Activated CD8-positive, alpha-beta T cell treated with anti-CD3 and anti-CD28 coated beads, Interleukin-2, amount 10 ng/mL, durations not matched to agents 7 days and 5 days (primary cell): Measurements from ENCODE around the gene IL1RAPL1. TPM values are rescaled to one million over a fixed set of nuclear protein-coding genes. Genes with fewer than 3 reads are reported as not detected.

Experiments used
- ATAC-seq: fragments of 150-1000 bp; cut with Tn5 transposase; one replicate; pipeline ENCODE4 v1.10.0; 2021; ENCODE audit warnings: moderate library complexity
- CTCF ChIA-PET: fragments of 350-600 bp; sonication (Branson Sonifier 250); formaldehyde crosslinking; loops from one replicate; lab custom pipeline; 2021; ENCODE audit warnings: antibody characterized with exemption; lab: Charles Lee
- POLR2A ChIA-PET: fragments of 350-600 bp; sonication (Branson Sonifier 250); formaldehyde crosslinking; loops from one replicate; lab custom pipeline; 2021; ENCODE audit warnings: antibody characterized with exemption; lab: Charles Lee
- DNase-seq: peaks from one replicate; pipeline ENCODE4 v3.0.0-alpha.2; 2020
- H3K27ac Mint-ChIP-seq: one replicate; pipeline ENCODE4 v1.8.0; 2021; ENCODE audit warnings: mild to moderate bottlenecking, mixed read lengths
- H3K27me3 Mint-ChIP-seq: one replicate; pipeline ENCODE4 v1.8.0; 2021; ENCODE audit warnings: low read depth, mixed read lengths
- H3K36me3 Mint-ChIP-seq: one replicate; pipeline ENCODE4 v1.8.0; 2021; ENCODE audit warnings: low read depth, mixed read lengths
- H3K4me1 Mint-ChIP-seq: one replicate; pipeline ENCODE4 v1.8.0; 2021; ENCODE audit warnings: low read depth, mixed read lengths
- H3K4me3 Mint-ChIP-seq: one replicate; pipeline ENCODE4 v1.8.0; 2021; ENCODE audit warnings: mild to moderate bottlenecking, mixed read lengths
- H3K9me3 Mint-ChIP-seq: one replicate; pipeline ENCODE4 v1.8.0; 2022; ENCODE audit warnings: mixed read lengths; ENCODE audit not compliant: insufficient read depth
- total RNA-seq, 2 experiments: library from RNA; stranded (reverse); gene quantifications; one replicate each; pipeline ENCODE4 v1.2.3, GENCODE V29; 2021

The IL1RAPL1 gene
- total RNA-seq, result not detected

DNA sequence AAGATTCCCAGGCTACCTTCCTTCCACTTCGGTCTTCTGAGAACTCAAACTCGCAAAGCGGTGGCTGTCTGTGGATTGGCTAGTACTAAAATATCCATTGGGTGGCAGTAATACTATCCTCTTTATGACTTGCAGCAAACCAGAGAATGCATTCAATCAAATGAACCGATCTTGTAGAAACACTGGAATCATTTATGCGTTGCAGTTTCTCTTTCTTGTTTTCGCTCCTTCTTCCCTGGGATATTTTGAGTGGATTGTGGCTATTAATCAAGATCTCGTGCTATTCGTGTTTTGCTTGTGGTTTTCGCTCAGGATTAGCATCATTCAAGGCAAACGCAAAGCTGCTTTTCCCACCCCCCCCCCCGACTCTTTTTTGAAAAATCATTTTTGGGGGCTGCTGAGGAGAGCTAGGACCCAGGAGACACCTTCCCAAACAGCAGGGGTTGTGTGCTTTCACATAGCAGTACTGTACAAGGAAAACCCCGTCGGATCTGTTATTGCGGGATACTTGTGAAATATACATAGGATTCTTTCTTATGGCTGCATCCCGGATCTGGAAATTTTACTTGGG, at the start of gene IL1RAPL1:
Gene IL1RAPL1 (plus strand): TSS at position 466 of the 571 bp plus-strand sequence.
- Mint-ChIP-seq H3K4me3 (no peak within 1 kb of the TSS), H3K27ac (no peak within 1 kb of the TSS), H3K4me1 (no peaks in the 10 kb centered on the region), H3K36me3 (no peaks in the 10 kb centered on the region), H3K27me3 (no peaks in the 10 kb centered on the region), H3K9me3 (no peaks in the 10 kb centered on the region)
- ATAC-seq (no peak), DNase-seq (no peak)
- ChIA-PET CTCF (no interaction called here), POLR2A (no interaction called here)

DNA sequence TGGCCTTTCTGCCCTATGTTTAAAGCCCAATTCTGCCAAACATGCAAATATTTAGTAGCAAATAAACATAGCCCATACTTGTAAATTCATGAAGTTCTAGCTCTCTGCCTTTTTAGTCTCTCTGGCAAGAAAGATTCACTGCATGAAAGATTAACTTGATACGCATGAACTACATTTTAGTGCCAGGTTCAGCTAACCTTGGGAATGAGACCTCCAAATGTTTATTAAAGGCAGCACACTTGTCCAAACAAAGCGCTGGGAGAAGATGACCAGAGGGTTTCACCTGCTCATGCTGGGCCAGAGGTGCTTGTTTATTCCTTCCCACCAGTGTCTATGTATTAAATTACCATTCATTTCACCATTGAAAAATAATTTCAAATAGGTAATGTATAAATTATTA, 44.5 kb upstream of the IL1RAPL1 start:
- no peak for ATAC-seq
- no peak for DNase-seq
- no peaks in the 10 kb centered on the region for H3K9me3 Mint-ChIP-seq
- no peak overlapping the region for H3K27ac Mint-ChIP-seq
- POLR2A ChIA-PET, result no interaction called here
- CTCF ChIA-PET, result no interaction called here
- H3K36me3 Mint-ChIP-seq, result no peaks in the 10 kb centered on the region
- no peaks in the 10 kb centered on the region for H3K4me1 Mint-ChIP-seq
- no peak overlapping the region for H3K4me3 Mint-ChIP-seq
- no peaks in the 10 kb centered on the region for H3K27me3 Mint-ChIP-seq

DNA sequence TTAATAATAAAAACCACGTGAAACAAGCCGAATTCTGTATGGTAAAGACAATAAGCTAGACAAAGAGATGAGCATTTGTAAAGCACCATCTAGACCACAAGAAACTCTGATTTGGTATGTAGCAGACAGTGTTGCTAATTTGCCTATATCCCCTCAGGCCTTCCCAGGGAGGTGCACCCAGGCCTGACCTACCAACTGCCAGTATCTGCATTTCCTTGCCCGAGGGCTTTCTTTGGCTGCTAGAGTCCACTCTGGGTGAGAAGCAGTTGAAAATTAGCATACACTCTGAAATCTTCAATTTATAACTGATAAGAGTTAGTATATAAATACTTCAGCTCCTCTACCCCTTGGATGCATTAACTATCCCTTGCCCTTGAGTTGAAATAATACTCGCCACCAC, 37.4 kb upstream of the IL1RAPL1 start:
- H3K27ac Mint-ChIP-seq, result no peak overlapping the region
- ChIA-PET CTCF (no interaction called here), POLR2A (no interaction called here)
- H3K4me1 Mint-ChIP-seq, result no peaks in the 10 kb centered on the region
- H3K4me3 Mint-ChIP-seq, result no peak overlapping the region
- no peak for ATAC-seq
- DNase-seq, result no peak
- no peaks in the 10 kb centered on the region for H3K9me3 Mint-ChIP-seq
- no peaks in the 10 kb centered on the region for H3K27me3 Mint-ChIP-seq
- H3K36me3 Mint-ChIP-seq, result no peaks in the 10 kb centered on the region

DNA sequence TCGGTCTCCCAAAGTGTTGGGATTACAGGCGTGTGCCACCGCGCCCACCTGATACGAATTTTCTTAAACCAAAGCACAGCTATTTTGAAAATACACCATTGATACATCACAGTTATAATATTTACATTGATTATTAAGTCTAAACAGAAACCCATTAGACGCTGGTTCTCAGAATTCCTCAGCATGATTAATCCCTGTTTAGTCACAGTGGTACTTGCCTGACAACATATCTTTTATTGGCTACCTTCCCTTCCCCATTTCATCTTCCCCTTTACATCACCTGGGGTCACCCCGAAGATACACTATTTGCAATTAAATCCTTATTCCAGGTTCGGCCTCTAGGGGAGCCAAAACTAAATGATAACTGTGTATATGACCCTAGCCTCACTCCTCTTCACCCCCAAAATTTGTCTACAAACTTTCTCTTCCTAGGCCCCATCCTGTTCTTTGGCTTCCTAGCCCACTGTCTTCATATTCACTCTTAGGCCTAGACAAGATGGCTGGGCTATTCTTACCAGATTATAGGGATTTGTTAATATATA, 36.8 kb upstream of the IL1RAPL1 start:
- ChIA-PET POLR2A (no interaction called here), CTCF (no interaction called here)
- no peak for ATAC-seq
- no peaks in the 10 kb centered on the region for H3K36me3 Mint-ChIP-seq
- no peaks in the 10 kb centered on the region for H3K9me3 Mint-ChIP-seq
- no peaks in the 10 kb centered on the region for H3K27me3 Mint-ChIP-seq
- H3K4me1 Mint-ChIP-seq, result no peaks in the 10 kb centered on the region
- no peak overlapping the region for H3K4me3 Mint-ChIP-seq
- DNase-seq, result no peak
- H3K27ac Mint-ChIP-seq, result no peak overlapping the region

DNA sequence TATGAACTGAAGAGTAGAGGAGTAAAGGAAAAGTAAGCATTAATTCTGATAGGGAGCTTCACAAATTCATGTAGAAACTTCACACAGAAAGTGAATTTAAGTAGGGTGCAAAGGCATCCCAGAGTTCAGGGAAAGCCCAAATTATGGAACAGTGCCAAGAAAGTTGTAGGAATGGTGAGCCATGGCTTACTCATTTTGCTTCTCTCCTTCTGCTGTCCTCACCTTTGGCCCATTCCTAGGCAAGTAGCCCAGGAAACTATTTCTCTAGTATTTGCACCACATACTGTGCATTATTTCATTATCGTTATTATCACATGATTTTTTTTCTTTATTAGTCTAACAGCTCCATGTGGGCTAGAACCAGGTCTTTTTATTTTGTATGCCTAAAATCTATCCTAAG, 34.9 kb upstream of the IL1RAPL1 start:
- CTCF ChIA-PET, result no interaction called here
- ATAC-seq, result no peak
- Mint-ChIP-seq H3K27me3 (no peaks in the 10 kb centered on the region), H3K27ac (no peak overlapping the region), H3K9me3 (no peaks in the 10 kb centered on the region), H3K4me1 (no peaks in the 10 kb centered on the region), H3K36me3 (no peaks in the 10 kb centered on the region), H3K4me3 (no peak overlapping the region)
- no peak for DNase-seq
- POLR2A ChIA-PET, result no interaction called here

DNA sequence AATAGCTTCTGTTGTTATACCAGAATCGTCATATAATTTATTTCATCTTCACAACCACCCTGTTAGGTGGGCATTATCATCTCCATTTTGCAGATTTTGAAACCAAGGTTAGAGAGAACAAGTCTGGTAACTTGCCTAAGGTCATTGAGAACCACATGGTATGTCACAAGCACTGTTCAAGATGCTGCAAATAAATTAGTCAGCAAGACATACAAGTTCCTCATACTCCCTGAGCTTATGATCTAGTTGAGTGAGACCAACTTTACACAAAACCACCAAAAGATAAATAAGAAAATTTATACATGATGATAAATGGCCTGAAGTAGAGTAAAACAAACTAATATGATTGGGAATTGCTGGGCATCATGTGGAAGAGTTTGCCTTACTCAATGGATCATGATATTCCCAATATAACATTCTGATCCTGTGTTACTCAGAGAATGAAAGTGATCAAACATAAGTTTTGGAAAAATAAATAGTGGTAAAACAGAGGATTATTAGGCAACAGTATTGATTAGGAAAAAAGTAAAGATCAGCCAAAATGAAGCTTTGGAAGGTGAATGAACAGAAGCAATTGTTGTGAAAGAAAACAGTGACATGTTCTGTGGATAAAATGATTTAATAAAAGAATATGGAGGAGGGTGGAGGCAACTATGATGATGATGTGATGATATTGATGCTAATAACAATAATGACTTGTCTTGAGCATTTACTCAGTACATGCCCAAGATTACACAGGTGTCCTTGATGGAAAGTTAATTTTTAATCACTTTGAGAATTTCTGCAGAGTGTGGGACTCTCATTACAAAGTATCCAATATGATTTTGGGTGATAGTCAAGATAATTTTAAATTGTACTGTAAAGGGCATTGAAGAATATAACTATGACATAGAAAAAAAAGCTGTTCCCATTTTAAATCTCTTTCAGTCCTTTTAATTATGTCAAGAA, 34.1 kb upstream of the IL1RAPL1 start:
- ChIA-PET POLR2A (no interaction called here), CTCF (no interaction called here)
- no peaks in the 10 kb centered on the region for H3K4me1 Mint-ChIP-seq
- no peak overlapping the region for H3K27ac Mint-ChIP-seq
- no peaks in the 10 kb centered on the region for H3K36me3 Mint-ChIP-seq
- no peak overlapping the region for H3K4me3 Mint-ChIP-seq
- no peaks in the 10 kb centered on the region for H3K9me3 Mint-ChIP-seq
- DNase-seq (no peak), ATAC-seq (no peak)
- H3K27me3 Mint-ChIP-seq, result no peaks in the 10 kb centered on the region

DNA sequence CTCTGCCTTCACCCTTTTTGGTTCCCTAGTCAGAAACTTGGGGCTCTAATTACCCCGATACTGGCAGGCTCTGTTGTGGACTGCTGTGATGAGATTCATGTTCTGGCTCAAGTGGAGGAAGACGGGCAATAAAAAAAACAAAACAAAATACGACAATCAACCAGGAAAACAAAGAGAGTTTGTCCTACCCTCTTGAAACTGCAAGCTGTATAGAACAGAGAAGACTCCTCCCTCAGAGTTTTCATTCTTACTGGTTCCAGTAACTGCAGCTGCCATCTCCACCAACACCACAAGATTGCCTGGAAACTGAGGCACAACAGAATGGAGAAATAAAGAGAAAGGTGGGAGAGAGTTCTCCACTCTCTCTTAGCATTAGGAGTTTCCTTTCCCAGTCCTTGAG, 11.1 kb upstream of the IL1RAPL1 start:
- Mint-ChIP-seq H3K4me1 (no peaks in the 10 kb centered on the region), H3K27me3 (no peaks in the 10 kb centered on the region), H3K36me3 (no peaks in the 10 kb centered on the region), H3K4me3 (no peak overlapping the region), H3K27ac (no peak overlapping the region), H3K9me3 (no peaks in the 10 kb centered on the region)
- ATAC-seq (no peak), DNase-seq (no peak)
- POLR2A ChIA-PET, result no interaction called here
- CTCF ChIA-PET, result no interaction called here

DNA sequence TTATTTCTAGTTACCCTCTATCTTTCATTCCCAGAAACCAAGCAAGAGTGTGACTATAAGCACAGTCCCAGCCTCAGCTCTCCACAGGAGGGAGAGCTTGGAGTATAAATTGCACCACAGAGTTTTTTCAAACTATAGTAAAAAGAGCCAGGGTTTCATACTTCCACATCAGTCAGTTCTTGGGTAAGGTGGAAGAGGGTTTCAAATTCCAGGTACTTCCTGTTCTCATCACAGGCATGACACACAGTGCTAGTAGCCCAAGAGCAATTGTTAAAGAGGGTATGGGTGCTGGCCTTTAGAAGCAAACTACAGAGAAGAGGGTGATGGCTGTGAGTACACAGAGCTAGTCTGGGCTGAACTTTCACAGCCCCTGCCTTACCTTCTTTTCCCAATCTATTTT, 5.7 kb upstream of the IL1RAPL1 start:
- no peak overlapping the region for H3K4me3 Mint-ChIP-seq
- POLR2A ChIA-PET, result no interaction called here
- H3K27ac Mint-ChIP-seq, result no peak overlapping the region
- no peaks in the 10 kb centered on the region for H3K27me3 Mint-ChIP-seq
- CTCF ChIA-PET, result no interaction called here
- DNase-seq (no peak), ATAC-seq (no peak)
- H3K36me3 Mint-ChIP-seq, result no peaks in the 10 kb centered on the region
- H3K4me1 Mint-ChIP-seq, result no peaks in the 10 kb centered on the region
- H3K9me3 Mint-ChIP-seq, result no peaks in the 10 kb centered on the region

DNA sequence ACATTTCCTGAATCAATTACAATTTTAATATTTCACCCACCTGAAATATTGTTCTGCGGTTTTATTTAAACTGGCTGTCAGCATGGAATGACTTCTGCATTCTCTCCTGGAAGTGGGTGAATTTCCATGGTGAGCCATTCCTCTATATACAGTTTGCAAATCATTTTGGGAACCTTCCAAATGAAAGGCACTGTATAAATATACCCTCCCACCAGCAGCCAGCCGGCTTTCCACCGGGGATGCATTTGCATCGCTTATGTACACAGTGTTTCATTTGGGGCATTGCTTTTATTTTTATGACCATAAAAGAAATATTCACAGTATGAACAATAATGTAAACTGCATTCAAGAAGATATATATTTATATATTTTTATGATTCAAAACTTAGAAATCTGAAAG, 4.7 kb upstream of the IL1RAPL1 start:
- DNase-seq, result no peak
- no peak overlapping the region for H3K4me3 Mint-ChIP-seq
- no peak overlapping the region for H3K27ac Mint-ChIP-seq
- H3K9me3 Mint-ChIP-seq, result no peaks in the 10 kb centered on the region
- ChIA-PET CTCF (no interaction called here), POLR2A (no interaction called here)
- H3K36me3 Mint-ChIP-seq, result no peaks in the 10 kb centered on the region
- ATAC-seq, result no peak
- no peaks in the 10 kb centered on the region for H3K4me1 Mint-ChIP-seq
- no peaks in the 10 kb centered on the region for H3K27me3 Mint-ChIP-seq

DNA sequence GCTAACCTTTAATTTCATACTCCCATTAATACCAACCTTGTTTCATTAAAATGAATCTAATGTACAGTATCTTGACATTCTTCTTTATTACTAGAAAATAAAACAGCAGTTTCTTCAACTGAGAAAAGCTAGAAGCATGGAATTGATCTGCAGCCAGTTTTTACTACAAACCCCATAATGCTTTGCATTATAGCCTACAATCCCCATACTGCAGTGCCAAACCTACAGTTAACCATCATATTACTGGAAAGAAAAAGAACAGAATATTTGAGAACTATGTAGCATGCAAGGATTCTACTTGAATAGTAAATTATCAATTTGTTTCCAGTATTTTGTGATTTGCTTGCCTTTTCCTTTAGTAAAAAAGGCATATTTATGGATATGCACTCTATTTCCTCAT, 3.2 kb upstream of the IL1RAPL1 start:
- ATAC-seq (no peak), DNase-seq (no peak)
- Mint-ChIP-seq H3K4me3 (no peak overlapping the region), H3K9me3 (no peaks in the 10 kb centered on the region), H3K36me3 (no peaks in the 10 kb centered on the region), H3K4me1 (no peaks in the 10 kb centered on the region), H3K27me3 (no peaks in the 10 kb centered on the region), H3K27ac (no peak overlapping the region)
- ChIA-PET POLR2A (no interaction called here), CTCF (no interaction called here)

DNA sequence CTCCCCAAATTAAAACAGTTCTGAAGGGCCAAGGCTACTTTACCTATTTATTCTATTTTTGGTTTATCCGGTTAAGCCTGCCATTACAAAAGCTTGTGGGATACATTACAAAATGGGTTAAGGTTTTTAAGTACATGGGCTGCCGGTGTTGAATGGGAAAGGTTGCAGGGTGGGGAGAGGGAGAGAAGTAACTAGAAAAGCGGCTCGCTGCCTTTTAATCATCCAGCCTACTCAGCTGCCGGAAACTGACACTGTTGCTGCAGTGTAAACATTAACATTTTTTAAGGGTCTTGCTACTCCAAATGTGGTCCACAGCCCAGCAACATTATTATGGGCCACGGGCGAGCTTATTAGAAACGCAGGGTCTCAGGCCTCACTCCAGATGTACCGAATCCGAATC, 1.5 kb upstream of the IL1RAPL1 start:
- DNase-seq (no peak), ATAC-seq (no peak)
- Mint-ChIP-seq H3K27me3 (no peaks in the 10 kb centered on the region), H3K36me3 (no peaks in the 10 kb centered on the region), H3K27ac (no peak overlapping the region), H3K4me3 (no peak overlapping the region), H3K9me3 (no peaks in the 10 kb centered on the region), H3K4me1 (no peaks in the 10 kb centered on the region)
- POLR2A ChIA-PET, result no interaction called here
- CTCF ChIA-PET, result no interaction called here

DNA sequence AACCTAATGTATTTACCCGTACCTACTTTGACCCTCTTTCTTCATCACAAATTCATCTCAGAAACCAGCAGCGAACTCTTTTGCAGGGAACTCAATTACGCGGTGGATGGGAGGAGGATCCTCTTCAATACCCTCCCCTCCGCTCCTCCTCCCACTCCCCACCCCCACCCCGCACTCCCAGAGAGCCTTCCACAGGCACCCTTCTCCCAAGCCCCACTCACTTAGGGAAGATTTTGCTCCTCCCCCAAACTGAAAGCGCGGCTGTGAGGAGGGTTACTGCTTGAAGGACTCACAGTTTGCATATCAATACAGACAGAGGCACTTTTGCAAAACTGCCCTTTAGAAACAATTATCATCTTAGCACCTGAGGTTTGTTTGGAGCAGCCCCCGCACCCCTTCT, 960 bp upstream of the IL1RAPL1 start:
- ATAC-seq, result no peak
- Mint-ChIP-seq H3K27ac (no peak overlapping the region), H3K4me1 (no peaks in the 10 kb centered on the region), H3K27me3 (no peaks in the 10 kb centered on the region), H3K9me3 (no peaks in the 10 kb centered on the region), H3K36me3 (no peaks in the 10 kb centered on the region), H3K4me3 (no peak overlapping the region)
- no peak for DNase-seq
- CTCF ChIA-PET, result no interaction called here
- POLR2A ChIA-PET, result no interaction called here
